Ovary (tissue), 3 donors: ENCODE data around the gene TOPBP1.

Experiments used
- EP300 ChIP-seq: sonication (generic); formaldehyde crosslinking; IDR thresholded peaks from one replicate; pipeline ENCODE4 v1.6.1; 2017; ENCODE audit warnings: antibody characterized with exemption
- POLR2A ChIP-seq: fragments of 450-650 bp; IDR thresholded peaks from one replicate; pipeline ENCODE4 v1.6.1; 2017; ENCODE audit warnings: antibody characterized with exemption, mild to moderate bottlenecking, moderate library complexity
- TF ChIP-seq, protein P1 (sequence below), 3 donors: fragments of 450-650 bp in 2 of 3; fragments of 200-600 bp in 1 of 3; IDR thresholded peaks; one replicate each; pipeline versions ENCODE4 v1.5.1 to v1.8.0; 2016 to 2022; ENCODE audit warnings: antibody characterized with exemption in 3 of 3, mild to moderate bottlenecking in 1 of 3
- donor health status: DM: no; HTN: no; CAD: no.

DNA sequence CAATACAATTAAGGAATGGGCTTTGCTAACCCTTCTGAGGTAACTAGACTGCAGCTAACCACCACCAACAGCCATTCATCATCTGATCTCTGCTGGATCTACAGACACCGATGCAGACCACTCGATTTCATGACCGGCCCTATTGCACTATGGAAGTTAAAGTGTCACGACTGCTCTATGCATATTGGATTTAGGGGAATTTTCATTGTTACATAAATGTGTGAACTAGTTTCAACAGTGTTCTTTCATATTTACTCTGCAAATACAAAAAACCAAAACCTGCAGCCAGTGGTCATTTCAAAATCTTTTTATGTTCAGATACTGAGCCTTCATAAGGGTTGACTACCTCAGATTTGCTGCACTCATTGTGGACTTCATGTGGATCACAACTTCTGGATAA, 73.7 kb downstream of the TOPBP1 start:
- TF ChIP-seq POLR2A, result no peak
- TF ChIP-seq, protein P1, sequence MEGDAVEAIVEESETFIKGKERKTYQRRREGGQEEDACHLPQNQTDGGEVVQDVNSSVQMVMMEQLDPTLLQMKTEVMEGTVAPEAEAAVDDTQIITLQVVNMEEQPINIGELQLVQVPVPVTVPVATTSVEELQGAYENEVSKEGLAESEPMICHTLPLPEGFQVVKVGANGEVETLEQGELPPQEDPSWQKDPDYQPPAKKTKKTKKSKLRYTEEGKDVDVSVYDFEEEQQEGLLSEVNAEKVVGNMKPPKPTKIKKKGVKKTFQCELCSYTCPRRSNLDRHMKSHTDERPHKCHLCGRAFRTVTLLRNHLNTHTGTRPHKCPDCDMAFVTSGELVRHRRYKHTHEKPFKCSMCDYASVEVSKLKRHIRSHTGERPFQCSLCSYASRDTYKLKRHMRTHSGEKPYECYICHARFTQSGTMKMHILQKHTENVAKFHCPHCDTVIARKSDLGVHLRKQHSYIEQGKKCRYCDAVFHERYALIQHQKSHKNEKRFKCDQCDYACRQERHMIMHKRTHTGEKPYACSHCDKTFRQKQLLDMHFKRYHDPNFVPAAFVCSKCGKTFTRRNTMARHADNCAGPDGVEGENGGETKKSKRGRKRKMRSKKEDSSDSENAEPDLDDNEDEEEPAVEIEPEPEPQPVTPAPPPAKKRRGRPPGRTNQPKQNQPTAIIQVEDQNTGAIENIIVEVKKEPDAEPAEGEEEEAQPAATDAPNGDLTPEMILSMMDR (IDR thresholded peaks at IDR 0.05), result no peak
- no peak for TF ChIP-seq EP300
